NCI-H2029 treated with DMSO at 0.1 percent for 48 hours (cell line): ENCODE data around the gene TUNAR.

Experiments used
- DNase-seq: peaks from one replicate; lab custom pipeline; 2025; lab: John Stamatoyannopoulos, UW

TUNAR gene

DNA sequence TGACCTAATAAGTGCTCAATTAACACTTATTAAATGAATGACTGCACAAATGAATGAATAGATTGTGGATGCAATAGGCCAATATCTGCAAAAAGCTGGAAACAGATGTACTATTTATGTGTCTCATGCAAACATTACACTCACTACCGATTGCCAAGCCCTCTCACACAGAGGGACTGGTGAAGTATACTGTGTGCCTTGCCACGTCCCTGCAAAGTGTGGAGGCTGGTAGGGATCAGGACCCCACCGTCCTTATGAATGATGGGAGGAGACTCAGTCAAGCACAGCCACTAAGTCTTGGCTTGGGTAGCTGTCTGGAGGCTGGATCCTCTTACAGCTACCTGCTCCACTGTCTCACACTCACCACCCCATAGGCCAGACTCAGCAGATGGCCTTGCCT, 3.9 kb upstream of the TUNAR start:
- no peak for DNase-seq

DNA sequence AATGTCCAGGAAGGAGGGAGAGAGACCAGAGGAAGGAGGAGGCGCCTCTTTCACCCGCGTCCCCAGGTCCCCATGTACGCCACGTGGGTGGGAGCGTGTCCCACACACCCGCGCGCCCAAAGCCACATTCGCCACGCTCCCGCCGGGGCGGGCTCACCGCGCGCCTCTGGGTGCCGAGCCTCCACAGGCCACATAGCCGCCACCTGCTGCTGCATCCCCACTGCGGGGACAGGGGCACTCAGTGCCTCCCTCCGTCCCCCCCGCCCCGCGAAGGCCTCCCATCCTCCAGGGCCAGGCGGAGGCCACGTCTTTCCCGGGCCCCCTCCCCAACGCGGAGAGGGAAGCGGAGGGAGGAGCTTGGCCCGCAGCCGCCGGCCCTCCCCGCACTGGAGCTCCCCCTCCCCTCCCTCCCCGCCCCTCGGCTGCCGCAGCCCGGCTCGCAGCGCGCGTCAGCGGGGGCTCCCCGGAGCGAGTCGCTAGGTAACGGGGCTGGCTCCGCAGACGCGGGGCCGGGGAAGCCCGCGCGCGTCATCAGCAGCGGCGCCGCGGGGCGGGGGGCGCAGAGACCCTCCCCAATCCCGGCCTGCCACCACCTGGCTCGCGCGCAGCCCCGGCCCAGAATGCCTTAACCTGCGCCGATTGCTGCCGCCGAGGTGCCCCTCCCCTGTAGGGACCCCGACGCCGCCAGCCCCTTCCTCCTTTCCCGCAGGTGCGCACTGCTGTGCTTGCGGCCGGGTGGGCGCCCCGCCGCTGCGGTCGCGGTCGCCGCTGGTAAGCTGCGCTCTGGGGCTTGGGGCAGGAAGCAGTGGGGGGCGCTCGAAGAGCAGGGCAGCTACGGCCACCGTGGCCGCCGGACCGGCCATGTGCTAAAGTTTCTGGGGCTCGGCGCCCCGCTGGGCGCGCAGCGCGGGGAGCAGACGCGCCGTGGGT, 536 bp upstream of the TUNAR start:
- no peak for DNase-seq

DNA sequence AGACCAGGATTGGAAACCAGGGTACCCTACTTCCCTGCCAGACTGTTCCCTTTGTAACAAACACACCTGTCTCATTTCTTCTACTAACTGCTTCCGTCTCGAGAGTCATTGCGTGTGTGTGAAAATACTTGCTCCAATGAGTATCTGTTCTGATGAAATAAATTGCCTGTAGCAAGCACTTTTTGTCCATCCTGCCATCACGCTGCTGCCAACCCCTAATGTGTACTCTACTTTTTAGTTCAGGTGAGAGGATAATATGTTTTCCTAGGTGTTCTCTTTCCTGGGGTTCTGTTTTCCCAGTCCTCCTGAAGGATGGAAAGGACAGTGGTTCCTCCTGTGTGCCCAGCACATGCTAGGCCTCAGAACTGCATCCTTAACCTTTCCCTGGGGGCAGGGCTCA, 1.0 kb downstream of the TUNAR start:
- DNase-seq: no peak

DNA sequence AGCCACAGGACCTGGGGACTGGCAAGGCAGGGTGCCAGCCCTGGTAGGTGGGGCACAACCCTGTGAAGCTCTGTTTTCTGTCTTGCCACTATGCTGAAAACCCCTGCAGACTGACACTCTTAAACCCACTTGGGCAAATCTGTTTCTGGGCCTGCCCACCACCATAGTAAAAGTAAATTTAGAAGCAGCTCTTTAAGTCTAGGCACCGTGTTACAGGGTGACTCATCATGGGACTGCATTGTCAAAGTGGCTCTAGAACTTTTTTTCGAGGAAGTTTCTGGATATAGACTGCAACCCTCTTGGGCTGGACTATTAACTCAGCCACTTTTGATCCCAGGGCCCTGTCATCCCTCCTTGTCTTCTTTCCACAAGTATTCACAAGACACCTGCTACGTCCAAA, 7.7 kb downstream of the TUNAR start:
- DNase-seq: no peak

DNA sequence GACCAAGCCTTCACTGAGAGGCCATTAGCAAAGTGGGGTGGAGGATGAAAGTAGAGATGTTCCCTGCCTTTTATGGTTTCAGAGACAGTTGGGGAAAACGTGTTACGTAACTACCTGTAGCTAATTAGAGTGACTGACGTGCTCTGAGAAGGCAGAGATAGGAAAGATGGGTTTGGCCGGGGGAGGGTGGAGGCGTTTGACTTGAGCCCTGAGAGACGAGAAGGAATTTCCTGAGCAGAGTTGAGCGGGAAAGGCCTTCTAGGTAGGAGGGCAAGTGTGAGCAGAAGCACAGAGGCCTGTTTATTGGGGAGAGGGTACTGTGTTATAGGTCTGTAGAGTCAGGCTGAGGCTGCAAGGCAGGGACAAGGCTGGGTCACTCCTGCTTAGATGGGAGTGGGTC, 8.6 kb downstream of the TUNAR start:
- no peak for DNase-seq

DNA sequence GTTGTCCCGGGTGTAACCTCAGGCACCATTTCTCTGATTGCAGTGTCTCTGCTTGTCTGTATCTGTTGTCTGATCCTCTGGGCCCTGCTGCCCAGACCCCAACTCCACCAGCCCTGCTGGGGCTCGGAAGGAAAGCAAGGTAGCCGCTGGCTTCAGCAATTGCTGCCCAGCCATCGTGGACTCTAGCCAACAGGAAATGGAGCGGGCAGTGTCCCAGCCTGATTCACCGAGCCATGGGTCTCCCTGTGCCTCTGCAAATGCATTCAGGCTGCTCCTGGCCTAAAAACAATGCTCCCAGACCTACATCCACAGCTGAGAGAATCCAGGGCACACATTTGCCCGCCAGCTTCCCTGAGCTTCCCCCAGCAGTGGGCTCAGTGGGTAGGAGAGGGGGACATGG, 9.2 kb downstream of the TUNAR start:
- no peak for DNase-seq

DNA sequence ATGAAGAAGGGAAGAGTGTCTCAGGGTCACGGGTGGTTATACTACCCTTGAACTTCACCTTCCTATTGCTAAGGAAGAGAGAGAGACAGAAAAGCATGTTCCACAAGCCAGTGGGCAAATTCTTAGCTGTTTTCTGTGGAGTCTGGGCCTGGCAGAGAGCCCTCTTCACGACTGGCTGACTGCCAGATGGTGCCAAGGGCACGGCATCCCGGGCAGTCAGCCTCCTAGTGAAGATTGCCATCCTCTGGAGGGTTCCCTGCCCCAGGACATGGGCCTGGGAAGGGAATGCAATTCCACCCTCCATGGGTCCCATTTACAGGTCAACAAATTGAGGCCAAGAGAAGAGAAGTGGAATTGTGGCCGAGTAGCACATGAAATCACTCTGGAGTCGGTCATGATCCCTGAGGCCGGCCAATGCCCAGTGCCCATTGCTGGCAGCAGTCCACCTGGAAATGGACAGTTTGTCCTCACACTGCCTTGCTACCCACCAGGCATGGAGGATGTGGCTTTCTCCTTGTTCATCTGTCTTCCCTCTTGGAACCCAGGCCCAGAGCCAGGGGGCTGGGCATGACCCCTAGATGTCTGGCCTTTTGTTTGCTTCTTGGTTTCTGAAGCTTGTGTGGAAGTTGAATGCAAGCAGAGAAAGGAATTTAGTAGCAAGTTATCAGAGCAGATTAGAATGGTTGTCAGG, 9.9 kb downstream of the TUNAR start:
- DNase-seq: no peak

DNA sequence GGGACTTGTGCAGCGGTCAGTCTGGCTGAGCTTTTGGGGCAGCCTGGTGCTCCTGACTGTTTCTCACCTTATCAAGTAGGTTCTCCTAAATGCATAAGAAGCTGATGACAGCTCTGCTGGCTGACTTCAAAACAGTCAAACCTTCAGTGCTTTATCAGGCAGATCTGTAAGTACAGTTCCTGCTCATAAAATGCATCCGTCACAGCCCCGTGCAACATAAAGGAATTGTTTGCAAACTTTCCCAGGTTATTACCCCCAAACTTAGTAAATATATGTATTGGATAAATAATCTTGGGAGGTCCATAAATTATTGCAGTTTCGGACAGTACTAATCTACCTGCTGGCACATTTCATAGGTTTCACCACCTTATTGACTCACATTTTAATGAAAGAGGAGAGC, 10.7 kb downstream of the TUNAR start:
- DNase-seq: no peak

DNA sequence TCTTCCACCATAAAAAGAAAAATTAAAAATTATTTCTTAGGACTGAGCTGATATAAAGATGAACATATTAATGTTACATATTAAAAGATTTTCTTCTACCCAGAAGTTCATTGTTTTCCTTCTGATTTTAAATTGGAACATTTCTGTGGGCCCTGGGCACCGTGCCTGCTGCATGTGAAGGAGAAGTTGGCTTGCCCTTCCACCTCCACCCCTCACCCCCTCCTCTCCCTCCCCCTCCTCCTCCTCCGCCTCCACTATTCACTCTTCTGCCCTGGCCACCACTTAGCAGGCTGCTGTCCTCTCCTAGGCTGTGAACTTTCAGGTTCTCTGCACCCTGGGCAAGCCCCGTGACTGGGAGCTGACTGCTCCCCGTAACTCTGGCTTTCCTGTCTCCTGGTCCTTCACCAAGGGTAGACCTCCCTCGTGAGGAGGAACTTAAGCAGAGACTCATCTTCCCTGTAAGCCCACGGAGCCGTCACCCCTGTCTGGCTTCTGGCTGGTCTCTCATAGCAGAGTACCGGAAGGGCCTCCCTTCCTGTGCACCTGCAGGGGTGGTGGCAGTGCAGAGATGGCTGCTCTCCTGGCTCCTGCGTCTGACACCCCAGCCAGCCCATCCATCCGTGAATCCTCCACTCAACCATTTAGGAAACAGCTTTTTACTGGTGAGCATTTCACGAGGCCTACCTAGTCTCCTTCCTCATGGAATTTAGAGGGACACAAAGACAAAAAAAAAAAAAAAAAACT, 12.8 kb downstream of the TUNAR start:
- no peak for DNase-seq

DNA sequence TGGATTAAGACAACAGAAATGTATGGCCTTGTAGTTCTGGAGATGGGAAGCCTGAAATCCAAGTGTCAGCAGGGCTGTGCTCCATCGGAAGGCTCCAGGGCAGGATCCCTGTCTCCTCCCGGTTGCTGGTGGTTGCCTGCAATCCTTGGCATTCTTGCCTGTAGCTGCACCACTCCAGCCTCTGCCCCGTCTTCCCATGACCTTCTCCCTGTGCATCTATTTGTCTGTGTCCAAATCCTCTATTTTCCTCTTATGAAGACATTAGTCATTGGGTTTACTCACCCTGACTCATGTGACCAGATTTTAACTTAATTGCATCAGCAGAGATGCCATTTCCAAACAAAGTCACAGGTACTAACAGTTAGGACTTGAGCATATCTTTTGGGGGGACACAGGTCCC, 15.1 kb downstream of the TUNAR start:
- no peak for DNase-seq

DNA sequence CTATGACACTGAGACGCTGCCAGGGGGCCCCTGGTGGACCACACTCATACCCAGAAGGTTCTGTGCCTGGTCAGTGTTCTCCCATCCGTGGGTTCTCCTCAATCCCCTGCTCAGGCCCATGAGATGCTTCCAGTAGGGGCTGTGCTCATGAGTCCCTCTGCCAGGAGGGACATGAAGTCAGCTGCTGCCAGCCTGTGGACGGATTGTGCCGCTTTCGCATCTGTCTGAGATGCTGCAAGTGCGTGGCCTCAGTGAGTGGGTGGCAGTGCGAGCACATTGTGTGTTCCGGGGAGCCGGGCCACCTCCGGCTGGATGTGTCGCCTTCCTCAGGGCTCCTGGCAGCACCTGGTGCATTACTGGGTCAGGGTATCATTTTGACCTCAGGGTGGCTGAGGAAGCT, 15.5 kb downstream of the TUNAR start:
- no peak for DNase-seq

DNA sequence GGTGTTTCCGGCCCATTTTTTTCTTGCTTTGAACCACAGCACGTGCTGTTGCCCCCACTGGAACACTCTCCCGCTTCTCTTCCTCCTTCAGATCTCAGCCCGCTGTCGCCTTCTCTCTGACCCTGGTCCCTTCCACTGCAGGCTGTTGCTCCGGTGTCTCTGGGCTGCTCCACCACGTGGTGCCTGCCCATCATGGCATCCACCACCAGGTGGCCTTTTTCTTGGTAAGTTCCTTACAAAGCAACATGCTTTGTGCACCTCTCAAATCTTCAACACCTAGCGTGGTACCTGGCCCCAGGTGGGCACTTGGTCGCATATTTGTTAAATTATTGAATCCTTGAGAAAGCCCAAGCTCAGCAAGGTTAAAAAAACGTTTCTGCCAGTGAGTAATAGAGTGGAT, 19.1 kb downstream of the TUNAR start:
- no peak for DNase-seq

DNA sequence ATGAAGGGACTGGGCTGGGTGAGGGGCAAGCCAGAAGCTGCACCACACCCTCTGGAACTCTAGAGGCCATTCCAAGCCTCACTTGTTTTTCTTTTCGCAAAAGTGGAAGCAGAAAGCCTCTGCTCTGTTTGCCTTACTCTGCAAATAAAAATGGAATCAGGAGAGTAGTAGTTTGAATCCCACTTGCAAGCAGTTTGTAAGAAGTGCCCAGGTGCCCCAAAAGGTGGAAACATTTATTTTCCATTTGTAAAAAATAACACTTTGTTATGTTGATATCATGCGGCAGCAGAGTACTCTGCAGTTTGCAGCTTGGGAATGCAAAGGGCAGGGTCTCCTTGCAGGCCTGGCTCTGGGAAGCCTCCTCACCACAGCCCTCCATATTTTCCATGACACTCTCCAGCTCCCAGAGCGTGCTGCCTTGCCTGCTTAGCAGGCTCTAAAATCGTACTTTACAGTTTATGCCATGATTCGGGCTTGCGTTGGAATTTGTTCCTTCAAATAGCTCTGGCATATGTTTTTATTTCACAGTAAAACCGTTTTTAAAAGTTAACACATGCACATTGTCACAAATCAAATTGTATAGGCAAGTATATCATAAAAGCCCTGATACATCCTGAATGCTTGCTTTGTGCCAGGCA, 20.0 kb downstream of the TUNAR start:
- no peak for DNase-seq

DNA sequence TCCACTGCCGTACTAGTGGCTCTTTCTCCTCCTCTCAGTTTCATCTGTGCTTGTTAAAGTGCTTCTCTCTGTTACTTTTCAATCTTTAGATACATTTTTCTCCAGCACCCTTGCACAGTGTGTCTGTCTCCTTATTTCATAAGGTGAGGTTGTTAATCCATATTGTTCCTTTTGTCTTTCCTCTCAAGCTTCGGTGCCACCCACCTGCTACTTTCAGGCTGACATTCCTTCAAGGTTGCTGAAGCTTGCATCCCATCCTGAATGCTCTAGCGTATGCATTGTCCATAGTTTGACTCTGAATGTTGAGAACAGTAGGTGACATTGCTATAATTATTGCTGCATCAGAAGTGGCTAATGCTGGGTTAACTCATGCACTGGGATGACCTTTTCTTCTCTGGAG, 20.6 kb downstream of the TUNAR start:
- no peak for DNase-seq

DNA sequence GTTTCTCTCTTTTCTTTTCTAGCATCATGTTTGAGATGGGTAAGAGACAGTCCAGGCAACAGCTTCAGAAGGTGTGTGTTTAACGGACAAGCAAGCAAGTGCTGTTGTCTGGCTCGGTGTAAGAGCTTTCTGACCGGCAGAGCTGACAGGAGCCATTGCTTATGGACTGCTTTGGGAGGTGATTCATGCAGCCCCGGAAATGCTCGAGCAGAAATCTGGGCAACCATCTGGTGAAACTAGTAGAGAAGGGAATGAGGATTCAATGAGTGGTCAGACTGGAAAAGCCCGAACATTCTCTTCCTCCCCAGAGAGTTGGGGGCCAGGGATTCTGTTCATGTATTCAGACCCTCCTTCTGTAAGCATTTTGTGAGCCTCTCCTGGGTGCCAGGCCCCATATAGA, 24.4 kb downstream of the TUNAR start:
- DNase-seq: no peak

DNA sequence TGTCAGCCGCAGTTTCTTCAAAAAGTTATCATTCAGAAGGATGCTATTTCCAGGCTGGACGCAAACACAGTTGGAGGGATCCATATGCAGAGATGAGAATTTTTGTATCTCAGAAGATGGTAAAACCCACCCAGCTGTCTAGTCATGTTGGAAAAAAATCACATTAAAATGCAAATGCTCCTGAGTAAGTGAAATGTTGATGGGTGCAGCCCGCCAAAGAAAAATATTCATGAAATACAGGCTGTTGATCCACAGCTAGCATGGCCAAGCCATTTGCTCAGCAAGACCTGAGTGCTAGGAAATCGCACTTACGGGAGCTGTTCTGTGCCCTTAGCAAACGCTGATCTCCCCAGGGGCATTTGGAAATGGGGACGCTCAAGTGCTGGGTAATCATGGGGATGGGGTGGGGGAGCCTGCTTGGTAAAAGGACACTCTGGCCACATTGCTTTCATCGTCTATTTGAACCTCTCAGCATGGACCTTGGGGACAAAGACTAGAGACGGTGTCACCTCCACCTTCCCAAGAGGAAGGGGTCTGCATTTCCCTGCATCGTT, 25.7 kb downstream of the TUNAR start:
- no peak for DNase-seq

DNA sequence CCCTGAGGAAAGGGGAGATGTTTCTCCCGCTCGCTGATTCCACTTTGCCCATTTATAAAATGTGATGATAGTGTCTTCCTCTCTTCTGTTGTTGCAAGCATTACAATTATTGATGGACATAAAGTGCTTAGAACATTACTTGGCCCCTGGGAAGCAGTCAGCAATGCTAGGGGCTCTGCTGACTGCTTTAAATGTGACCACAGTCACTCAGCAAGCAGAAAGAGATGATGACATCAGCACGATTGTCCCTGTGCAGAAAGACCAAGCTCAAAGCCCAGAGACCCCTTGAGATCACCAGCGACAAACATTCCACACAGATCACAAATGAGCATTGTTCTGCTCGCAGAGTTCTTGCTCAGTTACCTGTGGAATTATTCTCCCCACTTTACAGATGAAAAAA, 26.5 kb downstream of the TUNAR start:
- no peak for DNase-seq

DNA sequence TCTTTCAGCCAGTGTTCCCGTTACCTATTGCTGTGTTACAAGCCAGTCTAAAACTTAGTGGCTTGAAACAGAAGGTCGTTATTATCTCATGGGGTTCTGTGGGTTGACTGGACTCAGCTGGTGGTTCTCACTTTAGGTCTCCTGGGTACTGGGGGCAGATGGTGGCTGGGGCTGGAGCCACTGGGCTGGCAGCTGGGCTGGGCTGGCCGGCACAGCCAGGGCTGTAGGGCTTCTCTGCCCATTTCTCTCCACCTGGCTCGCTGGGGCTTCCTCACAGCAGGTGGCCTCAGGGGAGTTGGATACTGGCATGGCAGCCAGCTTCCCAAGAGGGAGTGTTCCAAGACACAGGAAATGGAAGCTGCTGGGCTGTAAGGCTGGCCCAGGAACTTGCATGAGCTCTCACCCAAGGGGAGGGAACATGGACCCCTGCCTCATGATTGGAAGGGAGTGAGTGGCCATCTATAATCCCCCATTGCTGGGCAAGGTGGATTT, 27.0 kb downstream of the TUNAR start:
- DNase-seq: no peak

DNA sequence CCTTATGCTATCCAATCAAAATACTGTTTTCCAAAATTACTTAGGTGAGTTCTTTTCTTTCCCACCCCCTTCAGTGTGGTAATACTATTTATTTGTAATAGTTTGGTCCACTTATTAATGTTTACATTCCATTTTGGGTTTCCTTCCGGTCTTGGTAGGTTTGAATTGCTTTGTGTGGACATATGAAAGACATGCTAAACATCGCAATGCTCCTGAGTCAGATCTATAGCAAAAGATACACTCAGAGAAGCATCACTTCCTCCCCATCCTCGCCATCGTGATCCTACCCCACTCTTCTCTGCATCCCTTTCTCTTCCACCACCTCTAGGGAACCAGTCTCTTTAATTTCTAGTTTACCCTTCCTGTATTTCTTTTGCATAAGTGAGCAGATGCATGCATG, 30.0 kb downstream of the TUNAR start:
- DNase-seq: no peak

DNA sequence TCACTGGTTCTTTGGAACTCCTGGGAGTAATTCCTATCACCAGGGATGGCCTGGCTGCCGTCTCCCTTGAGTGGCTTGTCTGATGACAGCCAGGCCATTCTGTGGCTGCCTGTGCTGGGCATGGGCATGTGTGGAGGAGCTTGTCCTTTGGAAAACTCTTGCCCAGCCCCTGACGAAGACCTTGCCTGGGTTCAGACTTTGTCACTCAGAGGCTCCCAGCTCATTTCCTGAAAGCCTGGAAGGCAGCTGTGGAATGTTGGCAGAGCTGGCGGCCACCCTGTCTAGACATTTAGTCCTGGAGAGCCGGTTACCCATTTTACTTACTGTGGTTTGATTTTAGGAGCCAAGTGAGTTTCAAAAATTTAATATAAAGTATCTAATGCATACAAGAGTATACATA, 34.0 kb downstream of the TUNAR start:
- no peak for DNase-seq

DNA sequence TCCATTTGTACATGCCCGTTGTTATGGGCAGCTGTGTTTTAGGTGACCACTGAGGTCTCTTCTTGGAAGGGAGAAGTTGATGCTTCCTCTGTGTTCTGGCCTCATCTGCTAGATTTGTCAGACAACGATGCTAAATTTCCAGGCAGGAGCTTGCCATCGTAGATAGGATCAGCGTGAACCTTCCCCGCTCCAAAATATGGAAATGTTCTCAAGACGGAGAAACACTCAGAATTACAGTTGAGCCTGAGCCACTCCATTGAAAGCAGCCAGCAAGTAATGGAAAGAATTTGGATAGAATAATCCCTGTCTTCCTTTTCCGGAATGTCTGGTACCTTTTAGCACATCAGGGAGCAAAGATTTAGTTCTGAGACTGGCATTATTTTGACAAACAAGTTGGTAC, 34.8 kb downstream of the TUNAR start:
- DNase-seq: no peak

DNA sequence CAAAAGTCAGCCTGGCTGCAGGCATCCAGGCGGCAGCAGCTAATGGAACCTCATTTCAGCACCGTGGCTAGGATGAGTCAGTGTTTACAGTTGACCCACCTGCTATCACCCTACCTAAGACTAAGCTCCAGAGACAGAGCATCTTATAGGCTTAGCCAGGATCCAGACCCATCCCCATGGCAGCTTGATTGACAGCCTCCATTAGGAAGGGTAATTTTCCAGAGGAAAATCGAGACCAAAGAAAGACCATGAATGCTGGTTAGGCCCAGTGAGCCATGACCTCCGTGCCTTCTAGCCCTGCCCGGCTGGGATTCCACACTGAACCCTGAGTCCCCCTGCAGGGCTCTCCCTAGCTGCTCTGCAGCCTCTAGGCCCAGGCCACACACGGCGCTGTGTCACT, 38.7 kb downstream of the TUNAR start:
- DNase-seq: no peak
